Astrocyte (in vitro differentiated cells and primary cell): ENCODE measurements around the gene NTSR1. TPM values are rescaled to one million over a fixed set of nuclear protein-coding genes. Genes with fewer than 3 reads are reported as not detected.

Source experiments
- DNase-seq: peaks from one replicate; pipeline ENCODE4 v3.0.0-alpha.2; 2010; ENCODE audit warnings: low read depth
- FAIRE-seq: peaks from 2 replicates; lab custom pipeline; 2011; peaks lifted over from hg19 to GRCh38; lab: Jason Lieb, UNC
- H2AFZ ChIP-seq: 2 replicates; pipeline ENCODE4 v1.6.0; 2012; ENCODE audit warnings: low read depth, low read length, inconsistent platforms
- H3K27ac ChIP-seq: 2 replicates; pipeline ENCODE4 v1.5.1; 2011; ENCODE audit warnings: low read depth, low read length, inconsistent platforms
- H3K27me3 ChIP-seq: 2 replicates; pipeline ENCODE4 v1.6.0; 2011; ENCODE audit warnings: low read length, inconsistent platforms; ENCODE audit not compliant: insufficient read depth
- H3K36me3 ChIP-seq: 2 replicates; pipeline ENCODE4 v1.5.1; 2011; ENCODE audit warnings: low read length, inconsistent platforms; ENCODE audit not compliant: insufficient read depth
- H3K4me1 ChIP-seq: 2 replicates; pipeline ENCODE4 v1.5.1; 2011; ENCODE audit warnings: low read length, inconsistent platforms; ENCODE audit not compliant: insufficient read depth
- H3K4me2 ChIP-seq: 2 replicates; pipeline ENCODE4 v1.6.0; 2012; ENCODE audit warnings: low read length, inconsistent platforms
- H3K4me3 ChIP-seq: 2 replicates; pipeline ENCODE4 v1.5.1; 2011; ENCODE audit warnings: low read depth, mild to moderate bottlenecking, low read length, inconsistent platforms; ENCODE audit not compliant: insufficient read depth
- H3K79me2 ChIP-seq: 2 replicates; pipeline ENCODE4 v1.6.0; 2012; ENCODE audit warnings: mild to moderate bottlenecking, low read length, inconsistent platforms; ENCODE audit not compliant: insufficient read depth
- H3K9ac ChIP-seq: 2 replicates; pipeline ENCODE4 v1.6.0; 2012; ENCODE audit warnings: mild to moderate bottlenecking, low read length, inconsistent platforms
- H3K9me3 ChIP-seq: 2 replicates; pipeline ENCODE4 v1.5.1; 2012; ENCODE audit warnings: low read depth, mild to moderate bottlenecking, low read length, inconsistent platforms; ENCODE audit not compliant: insufficient read depth
- H4K20me1 ChIP-seq: 2 replicates; pipeline ENCODE4 v1.6.0; 2012; ENCODE audit warnings: low read length, inconsistent platforms; ENCODE audit not compliant: insufficient read depth
- H3K27ac Mint-ChIP-seq: one replicate; pipeline ENCODE4 v1.8.0; 2021; ENCODE audit warnings: mild to moderate bottlenecking, mixed read lengths; ENCODE audit not compliant: unreplicated experiment
- H3K27me3 Mint-ChIP-seq: one replicate; pipeline ENCODE4 v1.8.0; 2021; ENCODE audit warnings: low read depth, mixed read lengths; ENCODE audit not compliant: unreplicated experiment
- H3K36me3 Mint-ChIP-seq: one replicate; pipeline ENCODE4 v1.8.0; 2021; ENCODE audit warnings: low read depth, mixed read lengths; ENCODE audit not compliant: unreplicated experiment
- H3K4me1 Mint-ChIP-seq: one replicate; pipeline ENCODE4 v1.8.0; 2021; ENCODE audit warnings: low read depth, mixed read lengths; ENCODE audit not compliant: unreplicated experiment
- H3K4me3 Mint-ChIP-seq: one replicate; pipeline ENCODE4 v1.8.0; 2021; ENCODE audit warnings: mild to moderate bottlenecking, moderate library complexity, mixed read lengths; ENCODE audit not compliant: unreplicated experiment
- H3K9me3 Mint-ChIP-seq: one replicate; pipeline ENCODE4 v1.8.0; 2021; ENCODE audit warnings: mild to moderate bottlenecking, mixed read lengths; ENCODE audit not compliant: unreplicated experiment
- CTCF ChIP-seq: IDR thresholded peaks from 2 replicates; pipeline ENCODE4 v1.5.1; 2011; ENCODE audit warnings: low read depth, mild to moderate bottlenecking, inconsistent platforms, low read length, moderate library complexity; ENCODE audit not compliant: insufficient read depth
- EZH2 ChIP-seq: IDR thresholded peaks from 2 replicates; pipeline ENCODE4 v1.6.1; 2012; ENCODE audit warnings: mild to moderate bottlenecking, low read length, inconsistent platforms; ENCODE audit not compliant: insufficient read depth
- total RNA-seq: library from RNA; stranded (reverse); gene quantifications from 2 replicates; pipeline ENCODE4 v1.2.1, GENCODE V29; 2021

The NTSR1 gene
- total RNA-seq, 1 donor from 2014 or later: 0.16 TPM

GRCh38 chr20:62765021-62765420 lies 56.4 kb downstream of the NTSR1 start:
- peaks cover 9% of the 10 kb centered on the region for H3K4me1 ChIP-seq
- peaks cover 3% of the 10 kb centered on the region for H3K4me1 Mint-ChIP-seq
- H3K36me3 Mint-ChIP-seq: no peaks in the 10 kb centered on the region

GRCh38 chr20:62765432-62766070 lies 56.9 kb downstream of the NTSR1 start:
- H3K27me3 ChIP-seq: peaks cover 6% of the 10 kb centered on the region
- Mint-ChIP-seq H3K4me1 (peaks cover 3% of the 10 kb centered on the region), H3K4me3 (no peak overlapping the region), H3K27ac (no peak overlapping the region), H3K27me3 (peaks cover 30% of the 10 kb centered on the region), H3K36me3 (no peaks in the 10 kb centered on the region), H3K9me3 (no peaks in the 10 kb centered on the region)
- DNase-seq: no peak
- no peaks in the 10 kb centered on the region for H4K20me1 ChIP-seq
- no peak overlapping the region for H2AFZ ChIP-seq
- no peak overlapping the region for H3K4me2 ChIP-seq
- TF ChIP-seq CTCF (no peak), EZH2 (no peak)
- no peaks in the 10 kb centered on the region for H3K9me3 ChIP-seq
- no peak overlapping the region for H3K9ac ChIP-seq
- H3K79me2 ChIP-seq: no peaks in the 10 kb centered on the region
- H3K27ac ChIP-seq: no peak overlapping the region
- no peak overlapping the region for H3K4me3 ChIP-seq
- no peaks in the 10 kb centered on the region for H3K36me3 ChIP-seq
- peaks cover 9% of the 10 kb centered on the region for H3K4me1 ChIP-seq
- FAIRE-seq: no peak

More at GRCh38 chr20:62765021-62765420, 56.4 kb downstream of the NTSR1 start:
- H3K27me3 ChIP-seq: peaks cover 6% of the 10 kb centered on the region
- H3K9ac ChIP-seq: no peak overlapping the region
- H3K79me2 ChIP-seq: no peaks in the 10 kb centered on the region
- H3K4me2 ChIP-seq: no peak overlapping the region
- DNase-seq: no peak
- H3K9me3 ChIP-seq: no peaks in the 10 kb centered on the region
- H3K9me3 Mint-ChIP-seq: no peaks in the 10 kb centered on the region
- H2AFZ ChIP-seq: no peak overlapping the region
- no peak overlapping the region for H3K4me3 Mint-ChIP-seq
- H3K27ac ChIP-seq: no peak overlapping the region
- TF ChIP-seq EZH2: no peak
- TF ChIP-seq CTCF: no peak
- no peak overlapping the region for H3K27ac Mint-ChIP-seq
- no peaks in the 10 kb centered on the region for H4K20me1 ChIP-seq
- H3K4me3 ChIP-seq: no peak overlapping the region
- H3K27me3 Mint-ChIP-seq: peaks cover 30% of the 10 kb centered on the region
- no peaks in the 10 kb centered on the region for H3K36me3 ChIP-seq
- no peak for FAIRE-seq

- Histone ChIP-seq H3K4me1 (peaks cover 9% of the 10 kb centered on the region), H3K79me2 (no peaks in the 10 kb centered on the region), H3K36me3 (no peaks in the 10 kb centered on the region), H4K20me1 (no peaks in the 10 kb centered on the region), H3K4me3 (no peak overlapping the region), H3K9me3 (no peaks in the 10 kb centered on the region), H3K9ac (no peak overlapping the region), H3K27me3 (peaks cover 6% of the 10 kb centered on the region), H2AFZ (no peak overlapping the region), H3K4me2 (no peak overlapping the region), H3K27ac (no peak overlapping the region)
- Mint-ChIP-seq H3K9me3 (no peaks in the 10 kb centered on the region), H3K4me1 (peaks cover 2% of the 10 kb centered on the region), H3K4me3 (no peak overlapping the region), H3K36me3 (no peaks in the 10 kb centered on the region), H3K27ac (no peak overlapping the region), H3K27me3 (peaks cover 30% of the 10 kb centered on the region)
- no peak for TF ChIP-seq CTCF
- TF ChIP-seq EZH2: no peak
- no peak for FAIRE-seq
- DNase-seq: no peak
These were observed 57.4 kb downstream of the NTSR1 start for GRCh38 chr20:62766071-62766450.
